IPS-15b (cell line): Measurements from ENCODE around the gene COMMD6.
"Not testable (repeated sequence)": the region's sequence is repeated elsewhere in the genome, so short reads cannot be mapped to it uniquely, and the experiment has no call there.

Experiments
- H3K27me3 ChIP-seq: one replicate; pipeline ENCODE4 v1.6.1; 2013; ENCODE audit warnings: low read length; ENCODE audit not compliant: control insufficient read depth, insufficient read depth
- H3K36me3 ChIP-seq: one replicate; pipeline ENCODE4 v1.6.1; 2013; ENCODE audit warnings: low read length; ENCODE audit not compliant: control insufficient read depth, insufficient read depth
- H3K4me1 ChIP-seq: one replicate; pipeline ENCODE4 v1.6.1; 2013; ENCODE audit warnings: mild to moderate bottlenecking, low read length; ENCODE audit not compliant: control insufficient read depth, insufficient read depth
- H3K4me3 ChIP-seq: one replicate; pipeline ENCODE4 v1.5.1; 2013; ENCODE audit warnings: low read depth, low read length
- H3K9ac ChIP-seq: one replicate; pipeline ENCODE4 v1.6.1; 2013; ENCODE audit warnings: low read depth, mild to moderate bottlenecking, low read length
- H3K9me3 ChIP-seq: one replicate; pipeline ENCODE4 v1.6.1; 2013; ENCODE audit warnings: mild to moderate bottlenecking, low read length; ENCODE audit not compliant: control insufficient read depth, insufficient read depth

The COMMD6 gene

GRCh38 chr13:75554464-75554863 lies 16.8 kb upstream of the COMMD6 start:
- H3K36me3 ChIP-seq, result no peaks in the 10 kb centered on the region
- H3K27me3 ChIP-seq, result no peaks in the 10 kb centered on the region
- H3K4me1 ChIP-seq, result peaks cover 3% of the 10 kb centered on the region
- H3K9me3 ChIP-seq, result no peaks in the 10 kb centered on the region
- no peak overlapping the region for H3K4me3 ChIP-seq
- H3K9ac ChIP-seq, result no peak overlapping the region

- Histone ChIP-seq H3K36me3 (no peaks in the 10 kb centered on the region), H3K4me1 (peaks cover 3% of the 10 kb centered on the region), H3K9me3 (no peaks in the 10 kb centered on the region), H3K4me3 (peak overlapping the region; percentile 96), H3K27me3 (peaks cover 9% of the 10 kb centered on the region), H3K9ac (no peak overlapping the region)
Measured at GRCh38 chr13:75550159-75550567, 12.5 kb upstream of the COMMD6 start.

GRCh38 chr13:75549262-75550158 lies 11.9 kb upstream of the COMMD6 start, which contains the start of gene UCHL3:
Gene UCHL3, plus strand, starts transcription at chr13:75549791. Its CDS starts 30 bp downstream, at chr13:75549821.
- no peaks in the 10 kb centered on the region for H3K9me3 ChIP-seq
- H3K4me1 ChIP-seq, result peaks cover 3% of the 10 kb centered on the region
- peaks cover 9% of the 10 kb centered on the region for H3K27me3 ChIP-seq
- H3K9ac ChIP-seq, result peak within 1 kb of the TSS; percentile 97
- H3K36me3 ChIP-seq, result no peaks in the 10 kb centered on the region
- H3K4me3 ChIP-seq, result peak within 1 kb of the TSS; percentile 96

- Histone ChIP-seq H3K36me3 (no peaks in the 10 kb centered on the region), H3K4me3 (no peak overlapping the region), H3K4me1 (peaks cover 3% of the 10 kb centered on the region), H3K27me3 (peaks cover 9% of the 10 kb centered on the region), H3K9me3 (no peaks in the 10 kb centered on the region), H3K9ac (no peak overlapping the region)
Measured at GRCh38 chr13:75547917-75548316, 10.3 kb upstream of the COMMD6 start.

GRCh38 chr13:75545386-75545785 lies 7.7 kb upstream of the COMMD6 start:
- H3K36me3 ChIP-seq, H3K4me1 ChIP-seq, H3K9ac ChIP-seq, H3K9me3 ChIP-seq, H3K27me3 ChIP-seq, H3K4me3 ChIP-seq: not testable (repeated sequence)

- Histone ChIP-seq H3K36me3 (no peaks in the 10 kb centered on the region), H3K4me3 (no peak overlapping the region), H3K4me1 (no peaks in the 10 kb centered on the region), H3K9me3 (no peaks in the 10 kb centered on the region), H3K27me3 (peaks cover 9% of the 10 kb centered on the region), H3K9ac (no peak overlapping the region)
Measured at GRCh38 chr13:75544681-75545330, 7.2 kb upstream of the COMMD6 start.

- no peaks in the 10 kb centered on the region for H3K9me3 ChIP-seq
- no peaks in the 10 kb centered on the region for H3K27me3 ChIP-seq
- H3K9ac ChIP-seq, result no peak overlapping the region
- no peak overlapping the region for H3K4me3 ChIP-seq
- H3K36me3 ChIP-seq, result no peaks in the 10 kb centered on the region
- no peaks in the 10 kb centered on the region for H3K4me1 ChIP-seq
Measured at GRCh38 chr13:75541961-75542360, 4.3 kb upstream of the COMMD6 start.

GRCh38 chr13:75541287-75541686 lies 3.6 kb upstream of the COMMD6 start:
- no peaks in the 10 kb centered on the region for H3K9me3 ChIP-seq
- no peak overlapping the region for H3K9ac ChIP-seq
- H3K4me3 ChIP-seq, result no peak overlapping the region
- no peaks in the 10 kb centered on the region for H3K27me3 ChIP-seq
- H3K36me3 ChIP-seq, result no peaks in the 10 kb centered on the region
- H3K4me1 ChIP-seq, result peaks cover 2% of the 10 kb centered on the region

GRCh38 chr13:75533861-75534260 lies 3.8 kb downstream of the COMMD6 start:
- no peaks in the 10 kb centered on the region for H3K27me3 ChIP-seq
- H3K4me3 ChIP-seq, result no peak overlapping the region
- no peaks in the 10 kb centered on the region for H3K9me3 ChIP-seq
- H3K4me1 ChIP-seq, result peaks cover 5% of the 10 kb centered on the region
- H3K36me3 ChIP-seq, result no peaks in the 10 kb centered on the region
- no peak overlapping the region for H3K9ac ChIP-seq

GRCh38 chr13:75530549-75530961 lies 7.1 kb downstream of the COMMD6 start:
- H3K9ac ChIP-seq, result no peak overlapping the region
- H3K9me3 ChIP-seq, result no peaks in the 10 kb centered on the region
- no peak overlapping the region for H3K4me3 ChIP-seq
- H3K4me1 ChIP-seq, result no peaks in the 10 kb centered on the region
- H3K36me3 ChIP-seq, result peaks cover 2% of the 10 kb centered on the region
- no peaks in the 10 kb centered on the region for H3K27me3 ChIP-seq

GRCh38 chr13:75521956-75522355 lies 15.7 kb downstream of the COMMD6 start:
- no peak overlapping the region for H3K4me3 ChIP-seq
- no peaks in the 10 kb centered on the region for H3K36me3 ChIP-seq
- H3K9ac ChIP-seq, result no peak overlapping the region
- no peaks in the 10 kb centered on the region for H3K9me3 ChIP-seq
- no peaks in the 10 kb centered on the region for H3K4me1 ChIP-seq
- H3K27me3 ChIP-seq, result no peaks in the 10 kb centered on the region
